Measurements from ENCODE around the gene SLC37A3. TPM values are rescaled to one million over a fixed set of nuclear protein-coding genes. Genes with fewer than 3 reads are reported as not detected.
"Not testable (repeated sequence)": the region's sequence is repeated elsewhere in the genome, so short reads cannot be mapped to it uniquely, and the experiment has no call there.

Gene SLC37A3
- total RNA-seq, 1 donor from 2014 or later, result 62.3 TPM

DNA sequence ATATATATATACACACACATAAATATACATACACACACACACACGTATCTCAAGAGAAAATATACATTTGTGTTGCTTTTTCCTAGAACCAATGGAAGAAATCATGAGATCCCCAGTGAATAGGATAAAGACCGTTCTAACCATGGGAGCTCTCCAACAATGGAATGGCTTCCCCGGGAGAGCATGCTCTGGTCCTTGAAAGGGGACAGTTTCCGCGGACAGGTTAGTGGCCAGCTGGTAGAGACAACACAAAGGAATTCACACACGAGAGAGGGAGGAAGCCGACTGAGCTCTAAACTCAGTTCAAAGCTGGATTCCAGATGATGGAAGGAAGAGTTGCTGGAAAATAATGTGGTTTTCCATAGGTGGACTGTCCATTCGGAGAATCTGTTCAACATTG lies 72.7 kb downstream of the SLC37A3 start:
- H3K27ac Mint-ChIP-seq, result no peak overlapping the region
- no peak for DNase-seq (ENCODE audit: low spot score, unreplicated experiment)

DNA sequence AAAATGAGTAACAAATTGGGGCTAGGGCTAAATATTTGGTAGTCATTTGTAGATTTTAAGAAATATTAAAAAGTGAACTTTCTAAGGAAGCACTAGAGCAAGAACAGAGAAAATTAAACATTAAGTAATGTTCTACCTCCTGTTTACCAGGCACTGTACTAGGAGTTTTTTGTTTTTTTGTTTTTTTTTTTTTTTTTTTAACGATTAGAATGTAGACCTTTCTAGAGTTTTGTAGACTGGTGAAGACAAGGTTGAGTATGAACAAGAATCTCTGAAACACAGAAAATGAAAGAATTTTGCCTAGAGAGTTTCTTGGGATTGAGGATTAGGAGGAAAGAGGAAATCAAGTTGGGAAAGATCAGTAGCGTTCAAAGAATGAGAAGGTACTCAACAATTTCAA lies 73.6 kb downstream of the SLC37A3 start:
- no peaks in the 10 kb centered on the region for H3K27me3 Mint-ChIP-seq
- H3K9me3 Mint-ChIP-seq (ENCODE audit: low read depth), result no peaks in the 10 kb centered on the region
- no peaks in the 10 kb centered on the region for H3K36me3 Mint-ChIP-seq (ENCODE audit: insufficient read depth)
- no peak overlapping the region for H3K4me3 Mint-ChIP-seq (ENCODE audit: low read depth)
- no peaks in the 10 kb centered on the region for H3K4me1 Mint-ChIP-seq (ENCODE audit: low read depth)
- no peak for DNase-seq (ENCODE audit: low spot score, unreplicated experiment)
- TF ChIP-seq, protein P1, sequence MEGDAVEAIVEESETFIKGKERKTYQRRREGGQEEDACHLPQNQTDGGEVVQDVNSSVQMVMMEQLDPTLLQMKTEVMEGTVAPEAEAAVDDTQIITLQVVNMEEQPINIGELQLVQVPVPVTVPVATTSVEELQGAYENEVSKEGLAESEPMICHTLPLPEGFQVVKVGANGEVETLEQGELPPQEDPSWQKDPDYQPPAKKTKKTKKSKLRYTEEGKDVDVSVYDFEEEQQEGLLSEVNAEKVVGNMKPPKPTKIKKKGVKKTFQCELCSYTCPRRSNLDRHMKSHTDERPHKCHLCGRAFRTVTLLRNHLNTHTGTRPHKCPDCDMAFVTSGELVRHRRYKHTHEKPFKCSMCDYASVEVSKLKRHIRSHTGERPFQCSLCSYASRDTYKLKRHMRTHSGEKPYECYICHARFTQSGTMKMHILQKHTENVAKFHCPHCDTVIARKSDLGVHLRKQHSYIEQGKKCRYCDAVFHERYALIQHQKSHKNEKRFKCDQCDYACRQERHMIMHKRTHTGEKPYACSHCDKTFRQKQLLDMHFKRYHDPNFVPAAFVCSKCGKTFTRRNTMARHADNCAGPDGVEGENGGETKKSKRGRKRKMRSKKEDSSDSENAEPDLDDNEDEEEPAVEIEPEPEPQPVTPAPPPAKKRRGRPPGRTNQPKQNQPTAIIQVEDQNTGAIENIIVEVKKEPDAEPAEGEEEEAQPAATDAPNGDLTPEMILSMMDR (IDR thresholded peaks at IDR 0.05; ENCODE audit: unreplicated experiment), result no peak
- H3K27ac Mint-ChIP-seq, result no peak overlapping the region

More for the DNA sequence above, 72.7 kb downstream of the SLC37A3 start:
- Mint-ChIP-seq H3K9me3 (ENCODE audit: low read depth) (no peaks in the 10 kb centered on the region), H3K4me3 (ENCODE audit: low read depth) (no peak overlapping the region), H3K27me3 (no peaks in the 10 kb centered on the region), H3K4me1 (ENCODE audit: low read depth) (no peaks in the 10 kb centered on the region), H3K36me3 (ENCODE audit: insufficient read depth) (peaks cover under 1% of the 10 kb centered on the region)
- TF ChIP-seq, protein P1 (IDR thresholded peaks at IDR 0.05; ENCODE audit: unreplicated experiment), result no peak

DNA sequence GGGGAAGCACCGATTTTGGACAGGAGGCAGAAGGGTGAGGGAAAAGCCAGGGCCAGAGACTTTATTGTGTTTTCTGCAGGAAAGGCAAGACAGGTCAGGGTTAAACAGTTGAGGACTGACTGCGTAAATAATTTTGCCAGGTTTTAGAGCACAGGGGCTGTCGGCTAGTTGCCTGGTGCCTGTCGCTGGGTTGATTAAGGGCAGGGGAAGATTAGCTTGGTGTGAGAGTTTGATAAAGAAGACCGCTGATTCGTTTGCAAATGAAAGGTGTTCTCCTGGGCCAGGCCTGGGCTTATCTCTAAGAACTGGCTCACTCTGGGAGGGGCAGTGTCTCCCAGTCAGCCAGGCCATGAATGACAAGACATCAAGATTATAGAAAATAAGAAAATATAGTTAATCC lies 75.6 kb downstream of the SLC37A3 start:
- TF ChIP-seq, protein P1 (IDR thresholded peaks at IDR 0.05; ENCODE audit: unreplicated experiment), result no peak
- H3K36me3 Mint-ChIP-seq (ENCODE audit: insufficient read depth), result peaks cover 1% of the 10 kb centered on the region
- no peaks in the 10 kb centered on the region for H3K27me3 Mint-ChIP-seq
- H3K4me3 Mint-ChIP-seq (ENCODE audit: low read depth), result no peak overlapping the region
- no peak for DNase-seq (ENCODE audit: low spot score, unreplicated experiment)
- H3K9me3 Mint-ChIP-seq (ENCODE audit: low read depth), result no peaks in the 10 kb centered on the region
- H3K27ac Mint-ChIP-seq, result no peak overlapping the region
- no peaks in the 10 kb centered on the region for H3K4me1 Mint-ChIP-seq (ENCODE audit: low read depth)

DNA sequence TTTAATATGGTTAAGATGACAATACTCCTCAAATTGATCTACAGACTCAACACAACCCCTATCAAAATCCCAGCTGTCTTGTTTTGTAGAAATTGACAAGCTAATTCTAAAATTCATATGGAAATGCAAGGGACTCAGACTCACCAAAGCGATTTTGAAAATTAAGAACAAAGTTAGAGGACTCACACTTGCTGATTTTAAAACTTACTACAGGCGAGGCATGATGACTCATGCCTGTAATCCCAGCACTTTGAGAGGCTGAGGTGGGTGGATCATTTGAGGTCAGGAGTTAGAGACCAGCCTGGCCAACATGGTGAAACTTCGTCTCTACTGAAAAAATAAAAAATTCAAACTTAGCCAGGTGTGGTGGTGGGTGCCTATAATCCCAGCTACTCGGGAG lies 78.3 kb downstream of the SLC37A3 start:
- not testable (repeated sequence) for H3K4me1 Mint-ChIP-seq (ENCODE audit: low read depth); H3K4me3 Mint-ChIP-seq (ENCODE audit: low read depth); H3K27ac Mint-ChIP-seq; DNase-seq (ENCODE audit: low spot score, unreplicated experiment); H3K36me3 Mint-ChIP-seq (ENCODE audit: insufficient read depth); H3K9me3 Mint-ChIP-seq (ENCODE audit: low read depth); H3K27me3 Mint-ChIP-seq

DNA sequence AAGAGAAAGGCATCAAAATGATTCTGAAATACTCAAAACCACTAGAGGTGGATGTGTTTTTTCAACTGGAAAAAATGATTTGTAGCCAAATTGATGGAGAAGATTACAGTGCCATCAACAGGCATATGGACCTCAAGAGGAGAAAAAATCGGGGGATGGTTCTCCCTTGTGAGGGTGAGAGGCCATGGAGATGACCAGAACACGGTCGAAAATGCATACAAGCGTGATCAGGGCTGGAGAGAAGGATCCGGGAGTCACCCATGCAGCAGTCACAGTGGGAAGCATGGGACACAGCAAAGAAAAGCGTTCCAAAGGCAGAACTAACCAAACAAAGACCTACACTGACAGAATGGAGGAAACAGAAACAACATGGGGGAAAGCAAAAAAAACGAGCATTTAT lies 80.3 kb downstream of the SLC37A3 start:
- H3K4me3 Mint-ChIP-seq (ENCODE audit: low read depth), result no peak overlapping the region

DNA sequence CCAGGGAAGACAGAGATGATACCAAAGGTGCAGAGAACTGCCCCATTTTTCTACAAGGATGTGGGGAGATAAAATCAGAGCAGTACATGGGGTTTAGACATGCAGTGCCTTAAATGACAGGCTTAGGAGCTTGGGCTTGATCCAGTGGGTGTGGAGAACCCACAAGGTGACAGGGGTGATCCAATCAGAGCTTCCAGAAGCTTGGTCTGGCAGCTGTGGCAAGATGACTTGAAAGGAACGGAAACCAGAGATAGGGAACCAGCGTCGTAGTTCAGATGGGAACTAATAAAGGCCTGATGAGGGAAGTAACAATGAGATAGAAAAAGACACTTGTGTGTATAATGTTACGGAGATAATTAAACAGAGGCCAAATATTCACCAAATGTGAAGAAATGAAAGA lies 80.7 kb downstream of the SLC37A3 start:
- Mint-ChIP-seq H3K4me1 (ENCODE audit: low read depth) (peaks cover 2% of the 10 kb centered on the region), H3K27me3 (no peaks in the 10 kb centered on the region), H3K27ac (no peak overlapping the region), H3K4me3 (ENCODE audit: low read depth) (no peak overlapping the region), H3K36me3 (ENCODE audit: insufficient read depth) (peaks cover 6% of the 10 kb centered on the region), H3K9me3 (ENCODE audit: low read depth) (peaks cover 5% of the 10 kb centered on the region)
- no peak for DNase-seq (ENCODE audit: low spot score, unreplicated experiment)
- TF ChIP-seq, protein P1 (IDR thresholded peaks at IDR 0.05; ENCODE audit: unreplicated experiment), result no peak

More for the DNA sequence above, 80.3 kb downstream of the SLC37A3 start:
- no peak for DNase-seq (ENCODE audit: low spot score, unreplicated experiment)
- Mint-ChIP-seq H3K4me1 (ENCODE audit: low read depth) (peaks cover 2% of the 10 kb centered on the region), H3K9me3 (ENCODE audit: low read depth) (peaks cover 1% of the 10 kb centered on the region), H3K36me3 (ENCODE audit: insufficient read depth) (peaks cover 3% of the 10 kb centered on the region), H3K27me3 (no peaks in the 10 kb centered on the region), H3K27ac (no peak overlapping the region)
- TF ChIP-seq, protein P1 (IDR thresholded peaks at IDR 0.05; ENCODE audit: unreplicated experiment), result no peak

All from progenitor cell of endocrine pancreas (in vitro differentiated cells).